ENCODE measurements around the gene GSG1L. TPM values are rescaled to one million over a fixed set of nuclear protein-coding genes. Genes with fewer than 3 reads are reported as not detected.
"Not testable (repeated sequence)": the region's sequence is repeated elsewhere in the genome, so short reads cannot be mapped to it uniquely, and the experiment has no call there.

The GSG1L gene
- total RNA-seq, 4 donors from 2014 or later, result not detected

DNA sequence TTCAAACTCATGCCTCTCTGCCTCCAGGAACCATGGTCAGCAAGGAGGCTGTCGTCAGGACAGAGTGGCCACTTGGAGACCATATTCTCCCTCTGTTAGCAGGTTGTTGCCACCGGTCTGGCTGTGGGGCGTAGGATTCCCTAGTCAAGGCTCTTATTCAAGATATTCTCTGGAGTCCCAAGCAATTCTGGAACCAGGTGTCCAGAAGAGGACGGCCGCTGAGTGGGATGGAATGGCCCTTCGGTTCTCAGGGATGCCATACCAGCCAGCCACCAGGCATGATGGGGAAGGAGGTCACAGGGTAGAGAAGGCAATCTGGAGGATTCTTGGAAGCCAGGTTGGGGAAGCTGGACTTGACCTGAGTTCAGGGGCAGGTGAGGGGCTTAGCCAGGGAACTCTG, 173.5 kb downstream of the GSG1L start:
- TF ChIP-seq, protein P1, sequence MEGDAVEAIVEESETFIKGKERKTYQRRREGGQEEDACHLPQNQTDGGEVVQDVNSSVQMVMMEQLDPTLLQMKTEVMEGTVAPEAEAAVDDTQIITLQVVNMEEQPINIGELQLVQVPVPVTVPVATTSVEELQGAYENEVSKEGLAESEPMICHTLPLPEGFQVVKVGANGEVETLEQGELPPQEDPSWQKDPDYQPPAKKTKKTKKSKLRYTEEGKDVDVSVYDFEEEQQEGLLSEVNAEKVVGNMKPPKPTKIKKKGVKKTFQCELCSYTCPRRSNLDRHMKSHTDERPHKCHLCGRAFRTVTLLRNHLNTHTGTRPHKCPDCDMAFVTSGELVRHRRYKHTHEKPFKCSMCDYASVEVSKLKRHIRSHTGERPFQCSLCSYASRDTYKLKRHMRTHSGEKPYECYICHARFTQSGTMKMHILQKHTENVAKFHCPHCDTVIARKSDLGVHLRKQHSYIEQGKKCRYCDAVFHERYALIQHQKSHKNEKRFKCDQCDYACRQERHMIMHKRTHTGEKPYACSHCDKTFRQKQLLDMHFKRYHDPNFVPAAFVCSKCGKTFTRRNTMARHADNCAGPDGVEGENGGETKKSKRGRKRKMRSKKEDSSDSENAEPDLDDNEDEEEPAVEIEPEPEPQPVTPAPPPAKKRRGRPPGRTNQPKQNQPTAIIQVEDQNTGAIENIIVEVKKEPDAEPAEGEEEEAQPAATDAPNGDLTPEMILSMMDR (IDR thresholded peaks at IDR 0.05), result no peak
- ATAC-seq (ENCODE audit: low FRiP score) (no peak), DNase-seq (ENCODE audit: low spot score) (no peak)

DNA sequence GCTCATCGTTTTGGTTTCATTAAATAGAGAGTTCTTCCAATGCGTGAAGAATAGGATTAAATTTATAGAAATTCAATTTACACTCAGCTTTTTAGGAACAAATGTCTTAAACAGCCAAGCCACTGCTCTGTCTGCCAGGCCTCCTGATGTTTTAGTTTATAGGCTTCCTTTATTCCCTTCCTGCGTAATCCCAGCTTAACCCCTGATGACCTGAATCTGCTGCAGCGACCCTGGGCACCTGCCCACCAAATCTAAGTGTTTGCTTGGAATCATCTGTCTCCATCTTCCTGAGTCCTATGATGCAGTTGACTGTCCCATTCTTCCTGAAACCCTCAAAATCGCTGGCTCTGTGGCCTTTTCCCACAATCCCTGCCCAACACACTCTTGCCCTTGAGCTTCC, 179.9 kb downstream of the GSG1L start:
- TF ChIP-seq, protein P1 (IDR thresholded peaks at IDR 0.05), result no peak
- ATAC-seq (ENCODE audit: low FRiP score), result no peak
- DNase-seq (ENCODE audit: low spot score), result no peak

- ATAC-seq (ENCODE audit: low FRiP score), result no peak
- DNase-seq (ENCODE audit: low spot score), result no peak
- TF ChIP-seq, protein P1 (IDR thresholded peaks at IDR 0.05), result no peak
Measured at GRCh38 chr16:27880287-27880686, 183.2 kb downstream of the GSG1L start.

DNA sequence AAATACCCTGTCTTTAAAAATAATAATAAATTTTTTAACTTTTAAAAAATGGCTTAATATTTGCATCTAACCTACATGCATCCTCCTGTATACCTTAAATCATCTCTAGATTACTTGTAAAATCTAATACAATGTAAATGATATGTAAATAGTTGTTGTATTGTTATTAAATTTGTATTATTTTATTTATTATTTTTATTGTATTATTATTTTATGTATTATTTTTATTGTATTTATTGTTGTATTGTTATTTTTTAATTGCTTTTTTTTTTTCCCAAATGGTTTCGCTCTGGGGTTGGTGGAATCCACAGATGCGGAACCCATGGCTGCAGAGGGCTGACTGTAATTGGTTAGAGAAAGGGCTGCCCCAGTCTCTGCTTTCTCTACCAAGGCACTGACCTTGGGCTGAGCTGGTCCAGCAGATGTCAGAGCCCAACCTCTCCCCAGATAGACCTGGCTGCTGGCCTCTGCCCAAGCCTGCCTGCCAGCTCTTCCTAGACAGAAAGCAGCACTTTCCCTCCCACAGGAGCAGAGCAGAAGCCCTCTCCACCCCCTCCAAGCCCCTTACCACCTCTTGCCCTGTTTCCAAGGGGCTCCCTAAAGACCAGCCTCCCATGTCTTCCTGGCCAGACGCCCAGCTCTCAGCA, 183.8 kb downstream of the GSG1L start:
- no peak for DNase-seq (ENCODE audit: low spot score)
- ATAC-seq (ENCODE audit: low FRiP score), result no peak
- TF ChIP-seq, protein P1 (IDR thresholded peaks at IDR 0.05), result no peak

DNA sequence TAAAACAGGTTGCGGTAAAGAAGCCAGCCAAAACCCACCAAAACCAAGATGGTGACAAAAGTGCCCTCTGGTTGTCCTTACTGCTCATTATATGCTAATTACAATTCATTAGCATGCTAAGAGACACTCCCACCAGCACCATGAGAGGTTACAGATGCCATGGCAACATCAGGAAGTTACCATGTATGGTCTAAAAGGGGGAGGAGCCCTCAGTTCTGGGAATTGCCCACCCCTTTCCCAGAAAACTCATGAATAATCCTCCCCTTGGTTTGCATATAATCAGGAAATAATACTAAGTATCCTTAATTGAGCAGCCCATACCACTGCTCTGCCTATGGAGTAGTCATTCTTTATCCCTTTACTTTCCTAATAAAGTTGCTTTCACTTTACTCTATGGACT, 190.9 kb downstream of the GSG1L start:
- ATAC-seq (ENCODE audit: low FRiP score); DNase-seq (ENCODE audit: low spot score): not testable (repeated sequence)

DNA sequence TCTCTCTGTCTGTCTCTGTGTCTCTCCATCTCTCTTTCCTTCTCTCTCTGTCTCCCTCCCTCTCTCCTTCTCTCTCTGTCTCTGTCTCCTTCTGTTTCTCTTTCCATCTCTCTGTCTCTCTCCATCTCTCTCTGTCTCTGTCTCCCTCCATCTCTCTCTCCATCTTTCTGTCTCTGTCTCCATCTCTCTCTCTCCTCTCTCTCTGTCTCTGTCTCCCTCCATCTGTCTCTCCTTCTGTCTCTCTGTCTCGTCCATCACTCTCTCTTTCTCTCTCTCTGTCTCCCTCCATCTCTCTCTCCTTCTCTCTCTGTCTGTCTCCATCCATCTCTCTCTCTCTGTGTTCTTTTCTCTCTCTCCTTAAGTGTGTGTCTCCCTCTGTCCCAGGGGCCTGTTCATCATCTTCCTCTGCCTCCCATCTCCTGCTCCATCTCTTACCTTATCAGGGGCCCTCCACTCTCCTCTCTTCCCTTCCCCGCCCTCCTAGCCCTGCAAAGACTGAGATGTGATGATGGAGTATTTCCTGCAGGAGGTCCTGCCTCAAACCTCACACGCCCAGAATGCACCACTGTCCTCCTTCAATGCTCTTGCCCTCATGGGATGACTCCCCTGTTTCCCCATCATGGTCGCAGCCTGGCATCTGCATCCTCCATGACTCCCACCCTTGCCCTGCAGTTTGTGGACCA, 193.3 kb downstream of the GSG1L start:
- ATAC-seq (ENCODE audit: low FRiP score) (no peak), DNase-seq (ENCODE audit: low spot score) (no peak)
- TF ChIP-seq, protein P1 (IDR thresholded peaks at IDR 0.05), result no peak

GRCh38 chr16:27869411-27869810, 194.1 kb downstream of the GSG1L start:
- TF ChIP-seq, protein P1 (IDR thresholded peaks at IDR 0.05), result no peak
- ATAC-seq (ENCODE audit: low FRiP score) (no peak), DNase-seq (ENCODE audit: low spot score) (no peak)

All from omental fat pad (tissue), 4 donors.